Stimulated activated CD8-positive, alpha-beta memory T cell treated with anti-CD3 and anti-CD28 coated beads, Interleukin-15, amount 100 ng/mL, for 4 hours (primary cell): ENCODE results near the gene PLPPR4.
"Not testable (repeated sequence)": the region's sequence is repeated elsewhere in the genome, so short reads cannot be mapped to it uniquely, and the experiment has no call there.

Experiments
- DNase-seq, 2 donors: peaks; one replicate each; pipeline ENCODE4 v3.0.0-alpha.2; 2020; ENCODE audit warnings: low read depth in 2 of 2

The PLPPR4 gene, protein sequence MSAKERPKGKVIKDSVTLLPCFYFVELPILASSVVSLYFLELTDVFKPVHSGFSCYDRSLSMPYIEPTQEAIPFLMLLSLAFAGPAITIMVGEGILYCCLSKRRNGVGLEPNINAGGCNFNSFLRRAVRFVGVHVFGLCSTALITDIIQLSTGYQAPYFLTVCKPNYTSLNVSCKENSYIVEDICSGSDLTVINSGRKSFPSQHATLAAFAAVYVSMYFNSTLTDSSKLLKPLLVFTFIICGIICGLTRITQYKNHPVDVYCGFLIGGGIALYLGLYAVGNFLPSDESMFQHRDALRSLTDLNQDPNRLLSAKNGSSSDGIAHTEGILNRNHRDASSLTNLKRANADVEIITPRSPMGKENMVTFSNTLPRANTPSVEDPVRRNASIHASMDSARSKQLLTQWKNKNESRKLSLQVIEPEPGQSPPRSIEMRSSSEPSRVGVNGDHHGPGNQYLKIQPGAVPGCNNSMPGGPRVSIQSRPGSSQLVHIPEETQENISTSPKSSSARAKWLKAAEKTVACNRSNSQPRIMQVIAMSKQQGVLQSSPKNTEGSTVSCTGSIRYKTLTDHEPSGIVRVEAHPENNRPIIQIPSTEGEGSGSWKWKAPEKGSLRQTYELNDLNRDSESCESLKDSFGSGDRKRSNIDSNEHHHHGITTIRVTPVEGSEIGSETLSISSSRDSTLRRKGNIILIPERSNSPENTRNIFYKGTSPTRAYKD

DNA sequence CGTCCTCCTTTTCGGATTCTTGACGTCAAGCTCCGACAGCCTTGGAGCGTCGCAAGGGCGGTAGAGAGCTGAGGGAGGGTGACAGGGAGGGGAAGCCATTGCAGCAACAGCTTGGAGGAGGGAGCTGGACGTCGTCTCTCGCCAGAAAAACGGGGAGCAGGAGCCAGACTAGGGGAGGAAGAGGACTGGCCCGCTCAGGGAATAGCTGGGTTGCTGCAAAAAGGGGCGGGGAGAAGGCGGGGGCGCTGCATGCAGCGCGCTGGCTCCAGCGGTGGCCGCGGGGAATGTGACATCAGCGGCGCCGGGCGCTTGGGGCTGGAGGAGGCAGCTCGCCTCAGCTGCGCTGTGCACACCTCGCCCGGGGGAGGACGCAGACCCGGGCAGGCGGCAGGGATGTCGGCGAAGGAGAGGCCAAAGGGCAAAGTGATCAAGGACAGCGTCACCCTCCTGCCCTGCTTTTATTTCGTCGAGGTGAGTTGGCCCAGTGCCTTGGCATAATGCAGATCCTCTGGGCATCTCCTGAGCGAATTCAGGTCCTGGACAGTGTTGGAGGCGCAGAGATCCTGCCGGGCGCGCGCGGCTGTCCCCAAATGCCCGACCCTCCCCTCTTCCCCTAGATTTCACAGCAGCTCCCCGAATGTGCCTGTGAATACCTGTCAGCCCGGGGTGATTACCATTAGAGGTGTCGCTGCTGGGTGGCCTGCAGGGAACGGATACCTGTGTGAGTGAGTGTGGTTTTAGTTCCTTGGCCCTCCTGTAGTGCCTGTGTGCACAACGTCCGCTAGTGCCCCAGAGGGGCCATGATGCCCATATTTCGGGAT is at the start of gene PLPPR4:
Gene PLPPR4, plus strand, starts transcription at position 292 of the 821 bp plus-strand sequence. Its CDS starts 102 bp downstream, at position 394.
- DNase-seq = no peak

DNA sequence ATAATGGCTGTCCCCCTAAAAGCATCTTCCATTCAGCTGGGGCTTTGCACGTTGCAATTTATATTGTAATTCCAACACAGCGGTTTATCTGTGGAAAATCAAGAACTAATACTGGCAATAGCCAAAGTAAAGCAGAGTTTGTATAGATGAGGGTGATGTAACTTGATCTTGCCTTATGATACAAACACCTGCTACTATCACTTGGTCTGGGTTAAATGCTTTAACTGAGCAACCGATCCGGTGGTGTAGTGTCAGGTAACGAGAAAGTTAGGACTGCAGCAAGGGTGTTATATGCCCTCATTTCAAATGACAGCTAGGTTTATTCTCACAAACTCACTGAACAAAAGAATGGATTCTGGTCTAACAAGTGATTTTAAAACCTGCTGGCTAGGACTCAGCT is 47.3 kb upstream of the PLPPR4 start:
- no peak for DNase-seq

DNA sequence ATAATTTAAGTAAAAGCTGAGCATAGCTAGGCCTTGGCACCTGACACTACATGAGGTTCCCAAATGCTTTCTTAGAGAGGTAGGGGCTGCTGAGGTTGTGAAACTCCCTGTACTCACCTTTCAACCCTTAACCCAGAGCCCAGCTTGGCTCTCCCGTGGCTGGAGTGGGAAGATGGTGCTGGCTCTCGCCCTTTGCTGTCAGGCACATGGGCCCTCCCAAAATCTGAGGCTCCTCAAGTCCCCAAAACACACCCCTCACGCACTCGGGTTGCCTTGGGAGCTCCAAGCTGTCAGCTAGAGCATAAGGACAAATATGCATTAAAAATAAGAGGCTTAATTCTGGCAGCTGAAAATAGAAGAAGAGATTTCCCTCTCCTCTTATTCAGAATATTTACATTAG is 46.7 kb upstream of the PLPPR4 start:
- no peak for DNase-seq

- no peak for DNase-seq
Measured at GRCh38 chr1:99218572-99218971, 45.7 kb upstream of the PLPPR4 start.

GRCh38 chr1:99218999-99219398 is 45.3 kb upstream of the PLPPR4 start:
- no peak for DNase-seq

DNA sequence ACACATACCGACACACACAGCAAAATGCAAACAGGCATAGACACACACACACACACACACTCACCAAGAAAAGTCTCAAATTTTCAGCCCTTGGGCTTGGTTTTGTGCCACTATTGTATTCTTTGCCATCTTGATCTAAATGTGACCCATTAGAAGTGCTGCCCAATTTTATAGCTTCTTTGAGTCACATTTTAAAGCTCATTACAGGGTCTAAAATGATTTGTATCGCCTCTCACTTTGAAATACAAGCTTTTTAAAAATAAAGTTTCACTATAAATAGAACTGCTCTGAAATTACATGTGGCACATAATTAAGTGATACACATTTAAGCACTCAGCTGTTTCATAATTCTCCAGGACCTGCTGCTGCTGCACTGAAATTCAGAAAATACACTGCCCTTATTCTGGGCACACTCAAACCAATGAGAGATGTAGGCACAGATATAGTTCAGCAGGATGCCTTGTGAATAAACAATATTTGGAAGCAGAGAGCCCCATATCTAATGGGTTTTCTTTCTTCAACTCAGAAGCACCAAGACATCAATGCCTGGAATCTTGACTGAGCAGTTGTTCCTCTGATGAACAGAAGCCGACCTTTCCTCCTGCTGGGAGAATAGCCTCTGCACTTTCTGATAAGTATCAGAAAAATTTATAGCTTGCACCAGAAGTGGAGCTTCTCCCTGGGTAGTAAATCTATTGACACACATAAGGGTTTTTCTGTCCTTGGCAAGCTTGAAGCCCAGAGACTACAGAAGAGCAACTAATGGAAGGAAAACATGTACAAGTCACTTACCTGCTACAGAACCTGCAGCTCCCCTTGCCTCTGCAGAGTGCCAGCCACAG is 37.0 kb upstream of the PLPPR4 start:
- no peak for DNase-seq

DNA sequence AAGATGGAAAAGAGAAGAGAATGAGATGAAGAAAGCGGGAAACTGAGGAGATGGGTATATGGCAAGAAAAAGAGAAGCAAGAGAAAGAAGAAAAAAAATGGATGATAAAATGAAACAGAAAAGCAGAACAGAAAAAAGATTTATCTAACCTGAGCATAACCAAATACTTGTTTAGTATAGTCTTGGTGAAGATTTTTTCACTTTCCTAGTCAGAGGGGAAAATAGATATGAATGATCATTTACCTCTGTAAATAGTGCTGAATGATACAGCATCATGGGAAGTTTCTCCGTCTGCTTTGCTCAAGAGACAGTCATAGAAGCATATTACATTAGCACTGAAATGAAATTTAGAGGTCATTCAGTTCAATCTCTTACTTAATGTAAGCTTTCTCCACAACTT is 36.1 kb upstream of the PLPPR4 start:
- DNase-seq = no peak

- no peak for DNase-seq
Measured at GRCh38 chr1:99229122-99229521, 35.2 kb upstream of the PLPPR4 start.

DNA sequence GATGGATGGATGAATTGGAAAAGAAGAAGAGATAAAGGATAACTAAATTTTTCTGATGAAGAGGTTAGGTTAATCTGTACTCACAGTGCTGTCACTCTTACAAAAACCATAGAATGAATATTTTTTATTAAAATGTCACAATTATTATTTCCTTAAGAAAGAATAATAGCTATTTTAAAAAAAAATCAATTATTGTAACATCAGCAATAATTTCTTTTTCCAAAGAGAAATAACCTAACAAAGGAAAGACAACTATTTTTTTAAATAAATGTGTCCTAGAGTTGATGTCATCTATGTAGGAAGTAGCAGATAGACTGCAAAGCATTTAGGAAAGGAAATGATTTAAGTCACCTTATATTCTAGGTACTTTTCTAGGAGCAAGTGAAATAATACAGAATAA is 33.6 kb upstream of the PLPPR4 start:
- no peak for DNase-seq

GRCh38 chr1:99232172-99232571 is 32.1 kb upstream of the PLPPR4 start:
- DNase-seq = no peak

GRCh38 chr1:99233446-99233845 is 30.8 kb upstream of the PLPPR4 start:
- DNase-seq = no peak

DNA sequence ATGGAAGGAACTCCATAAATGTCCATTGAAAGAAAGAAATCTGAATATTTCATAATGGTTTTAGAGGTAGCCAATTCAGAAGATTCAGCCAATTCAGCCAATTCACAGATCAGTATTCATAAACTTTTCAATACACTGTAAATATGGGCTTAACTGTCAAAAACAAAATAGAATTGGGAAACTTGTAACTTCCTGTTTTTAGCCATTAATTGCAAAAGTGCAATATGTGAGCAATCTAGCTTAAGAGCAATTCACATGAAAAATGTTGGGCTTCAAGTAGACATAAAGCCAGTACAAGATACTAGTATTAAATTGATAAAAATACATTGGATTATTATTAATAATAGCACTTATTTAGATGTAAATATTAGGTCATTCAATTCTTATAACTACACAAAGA is 27.5 kb upstream of the PLPPR4 start:
- DNase-seq = no peak

- DNase-seq = no peak
Measured at GRCh38 chr1:99239690-99240089, 24.6 kb upstream of the PLPPR4 start.

DNA sequence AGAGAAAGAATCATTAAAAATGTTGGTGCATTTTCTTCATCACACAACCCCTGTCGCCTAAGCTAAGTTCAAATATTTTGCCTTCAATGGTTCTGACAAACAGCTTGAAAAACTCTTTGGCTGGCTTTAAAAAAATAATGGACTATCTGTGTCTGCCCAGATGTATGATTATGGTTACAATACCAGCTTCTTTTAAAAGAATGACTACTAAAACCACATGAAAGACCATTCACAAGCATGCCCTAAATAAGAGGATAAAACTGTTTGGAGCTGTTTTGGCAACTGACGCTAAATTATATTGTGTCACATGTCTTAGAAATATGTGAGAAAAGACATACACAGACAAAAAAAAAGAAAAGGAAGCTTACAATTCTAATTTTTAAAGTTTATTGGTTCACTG is 23.7 kb upstream of the PLPPR4 start:
- no peak for DNase-seq

DNA sequence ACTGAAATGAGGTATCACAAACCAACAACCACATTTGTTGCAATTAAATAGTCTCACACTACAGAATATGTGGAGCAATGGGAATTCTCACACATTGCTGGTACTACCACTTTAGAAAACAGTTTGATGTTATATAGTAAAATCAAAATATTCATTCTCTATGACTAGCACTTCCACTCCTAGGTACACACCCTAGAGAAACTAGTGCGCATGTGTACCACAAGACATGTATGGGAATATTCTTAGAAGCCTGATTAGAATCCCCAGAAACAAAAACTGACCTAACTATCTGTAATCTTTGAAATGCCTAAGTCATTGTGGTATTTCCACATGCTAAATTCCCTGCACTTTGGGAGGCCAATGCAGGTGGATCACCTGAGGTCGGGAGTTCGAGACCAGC is 18.1 kb upstream of the PLPPR4 start:
- DNase-seq = no peak

DNA sequence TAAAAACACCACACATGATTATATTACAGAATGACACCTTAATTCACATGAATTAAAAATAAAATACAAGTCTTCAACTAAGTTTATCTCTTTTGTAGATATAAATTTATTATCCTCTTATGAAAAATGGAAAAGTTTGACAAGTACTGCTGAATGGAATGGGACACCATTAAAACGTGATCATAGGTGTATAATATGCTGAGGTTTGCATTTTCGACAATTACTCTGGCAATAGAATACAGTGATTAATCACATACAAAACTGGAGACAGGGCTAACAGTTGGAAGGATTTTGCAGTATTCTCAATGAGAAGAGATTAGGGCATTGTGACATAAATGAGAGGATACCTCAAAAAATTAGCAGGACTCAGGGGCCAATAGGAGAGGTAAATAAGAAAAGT is 17.1 kb upstream of the PLPPR4 start:
- DNase-seq = no peak

- no peak for DNase-seq
Measured at GRCh38 chr1:99250728-99251127, 13.6 kb upstream of the PLPPR4 start.

GRCh38 chr1:99251308-99251707 is 13.0 kb upstream of the PLPPR4 start:
- no peak for DNase-seq

GRCh38 chr1:99252630-99253029 is 11.7 kb upstream of the PLPPR4 start:
- DNase-seq = no peak

DNA sequence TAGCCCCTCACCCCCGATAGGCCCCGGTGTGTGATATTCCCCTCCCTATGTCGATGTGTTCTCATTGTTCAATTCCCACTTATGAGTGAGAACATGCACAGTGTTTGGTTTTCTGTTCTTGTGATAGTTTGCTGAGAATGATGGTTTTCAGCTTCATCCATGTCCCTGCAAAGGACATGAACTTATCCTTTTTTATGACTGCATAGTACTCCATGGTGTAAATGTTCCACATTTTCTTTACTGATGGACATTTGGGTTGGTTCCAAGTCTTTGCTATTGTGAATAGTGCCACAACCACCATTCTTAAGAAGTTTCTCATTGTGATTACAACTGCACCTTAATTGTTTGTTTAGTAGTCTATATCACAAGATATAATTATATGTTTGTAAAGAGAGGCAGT is 3.9 kb upstream of the PLPPR4 start:
- DNase-seq = not testable (repeated sequence)

DNA sequence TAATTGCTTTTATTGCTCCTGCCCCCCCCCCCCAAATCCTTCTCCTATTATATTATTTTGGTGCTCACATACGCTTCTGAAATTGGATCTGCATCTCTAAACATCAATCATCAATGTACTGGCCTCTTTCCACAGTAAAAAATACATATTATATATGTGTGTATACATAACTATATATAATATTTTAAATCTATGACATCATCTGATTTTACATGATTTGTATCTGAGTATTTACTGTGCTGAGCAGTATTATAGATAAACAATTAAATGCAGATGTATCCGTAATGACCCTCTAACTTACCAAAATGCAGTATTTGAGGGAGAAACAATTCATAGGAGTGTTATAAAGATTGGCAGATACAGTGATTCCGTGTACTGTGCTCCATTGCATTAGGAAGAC is 832 bp downstream of the PLPPR4 start:
- no peak for DNase-seq

GRCh38 chr1:99266726-99267125 is 2.4 kb downstream of the PLPPR4 start:
- no peak for DNase-seq
